ENCODE results near the gene TMEM187. TPM values are rescaled to one million over a fixed set of nuclear protein-coding genes. Genes with fewer than 3 reads are reported as not detected.

Gene TMEM187
- total and polyA plus RNA-seq, 10 donors: 2.0 to 12.2 (median 5.6) TPM

- DNase-seq: peak; percentile 61
- intact Hi-C loops (cut with DNase I; ENCODE audit: low total_unique reads): no loop called here
- no peak for TF ChIP-seq POLR2A (IDR thresholded peaks at IDR 0.05)
- TF ChIP-seq POLR2AphosphoS5 (IDR thresholded peaks at IDR 0.05): no peak
- TF ChIP-seq CTCF (IDR thresholded peaks at IDR 0.05 in 8 of 11, conservative IDR thresholded peaks at IDR 0.05 in 3 of 11): no peak
Observed at GRCh38 chrX:153963546-153963945, 9.0 kb upstream of the TMEM187 start.

GRCh38 chrX:153964105-153964504, 8.4 kb upstream of the TMEM187 start:
- 61 to 92% (median 89%) methylated on average over 5 to 14 of the region's 14 CpGs for WGBS, 5 donors
- no peak for TF ChIP-seq POLR2A (IDR thresholded peaks at IDR 0.05)
- no peak for TF ChIP-seq CTCF (IDR thresholded peaks at IDR 0.05 in 8 of 11, conservative IDR thresholded peaks at IDR 0.05 in 3 of 11)
- no peak for TF ChIP-seq POLR2AphosphoS5 (IDR thresholded peaks at IDR 0.05)
- Histone ChIP-seq H3K27ac (peak overlapping the region in 1 of 8 donors; percentile 98), H3K27me3 (replicated peaks in 1 of 7) (no peaks in the 10 kb centered on the region), H3K9me3 (no peaks in the 10 kb centered on the region), H3K36me3 (peaks cover 2 to 58% (median 52%) of the 10 kb centered on the region in 6 donors), H3K4me3 (no peak overlapping the region), H3K4me1 (peaks cover 20 to 58% (median 43%) of the 10 kb centered on the region in 6 donors)
- DNase-seq: no peak
- intact Hi-C loops (cut with DNase I; ENCODE audit: low total_unique reads): no loop called here

More at GRCh38 chrX:153963546-153963945, 9.0 kb upstream of the TMEM187 start:
- Histone ChIP-seq H3K4me3 (no peak overlapping the region), H3K4me1 (peaks cover 18 to 53% (median 38%) of the 10 kb centered on the region in 6 donors), H3K36me3 (peaks cover 3 to 64% (median 58%) of the 10 kb centered on the region in 6 donors), H3K9me3 (no peaks in the 10 kb centered on the region), H3K27ac (no peak overlapping the region), H3K27me3 (replicated peaks in 1 of 7) (no peaks in the 10 kb centered on the region)
- WGBS, 5 donors: 88 to 93% (median 90%) methylated on average over 11 to 12 of the region's 12 CpGs; no CpG with 5 or more reads in 1 of the 5 donors

GRCh38 chrX:153965406-153965805, 7.1 kb upstream of the TMEM187 start:
- TF ChIP-seq POLR2AphosphoS5 (IDR thresholded peaks at IDR 0.05) (no peak), CTCF (IDR thresholded peaks at IDR 0.05 in 8 of 11, conservative IDR thresholded peaks at IDR 0.05 in 3 of 11) (no peak), POLR2A (IDR thresholded peaks at IDR 0.05) (no peak)
- Histone ChIP-seq H3K4me1 (peaks cover 20 to 68% (median 50%) of the 10 kb centered on the region in 6 donors), H3K4me3 (no peak overlapping the region), H3K9me3 (no peaks in the 10 kb centered on the region), H3K27me3 (replicated peaks in 1 of 7) (no peaks in the 10 kb centered on the region), H3K36me3 (peaks cover 0 to 45% (median 39%) of the 10 kb centered on the region in 6 donors), H3K27ac (peak overlapping the region in 4 of 8 donors; percentile 98 to 99 (median 99))
- intact Hi-C loops (cut with DNase I; ENCODE audit: low total_unique reads): no loop called here
- 40 to 76% (median 64%) methylated on average over 2 to 5 of the region's 5 CpGs for WGBS, 5 donors
- no peak for DNase-seq

- DNase-seq: no peak
- WGBS, 5 donors: 63 to 79% (median 74%) methylated on average over 6 to 15 of the region's 15 CpGs
- Histone ChIP-seq H3K9me3 (no peaks in the 10 kb centered on the region), H3K4me3 (peak overlapping the region in 1 of 8 donors; percentile 95), H3K27me3 (replicated peaks in 1 of 7) (no peaks in the 10 kb centered on the region), H3K27ac (peak overlapping the region in 7 of 8 donors; percentile 65 to 100 (median 99)), H3K36me3 (peaks cover 0 to 37% (median 30%) of the 10 kb centered on the region in 6 donors), H3K4me1 (peaks cover 20 to 68% (median 50%) of the 10 kb centered on the region in 6 donors)
- intact Hi-C loops (cut with DNase I; ENCODE audit: low total_unique reads): no loop called here
- TF ChIP-seq CTCF (IDR thresholded peaks at IDR 0.05 in 8 of 11, conservative IDR thresholded peaks at IDR 0.05 in 3 of 11) (no peak), POLR2A (IDR thresholded peaks at IDR 0.05) (no peak), POLR2AphosphoS5 (IDR thresholded peaks at IDR 0.05) (no peak)
Observed at GRCh38 chrX:153966283-153966688, 6.3 kb upstream of the TMEM187 start.

Data from spleen (tissue), 11 donors.